DMS153 treated with DMSO at 0.1 percent for 48 hours (cell line): ENCODE data around the gene ZRANB2.

ENCODE experiments used
- DNase-seq: peaks from one replicate; lab custom pipeline; 2025; ENCODE audit not compliant: unreplicated experiment; lab: John Stamatoyannopoulos, UW

Gene ZRANB2

GRCh38 chr1:71030026-71030425, 50.8 kb downstream of the ZRANB2 start:
- no peak for DNase-seq

GRCh38 chr1:71028981-71029380, 51.9 kb downstream of the ZRANB2 start:
- no peak for DNase-seq

GRCh38 chr1:71027991-71028390, 52.8 kb downstream of the ZRANB2 start:
- no peak for DNase-seq

- DNase-seq = no peak
Measured at GRCh38 chr1:71026093-71026492, 54.7 kb downstream of the ZRANB2 start.

- no peak for DNase-seq
Measured at GRCh38 chr1:71023515-71023914, 57.3 kb downstream of the ZRANB2 start.

- no peak for DNase-seq
Measured at GRCh38 chr1:71019233-71019969, 61.4 kb downstream of the ZRANB2 start.

GRCh38 chr1:71018791-71019190, 62.0 kb downstream of the ZRANB2 start:
- no peak for DNase-seq

- no peak for DNase-seq
Measured at GRCh38 chr1:71015745-71016144, 65.1 kb downstream of the ZRANB2 start.

- no peak for DNase-seq
Measured at GRCh38 chr1:71014178-71014579, 66.7 kb downstream of the ZRANB2 start.
